Measurements from ENCODE around the gene TCTN3. TPM values are rescaled to one million over a fixed set of nuclear protein-coding genes. Genes with fewer than 3 reads are reported as not detected.

The TCTN3 gene
- total and polyA plus RNA-seq, 2 of the 13 experiments (the other 11 are each of a cell fraction or from before 2014, with no cell fraction given): 53.3 to 60.0 TPM

DNA sequence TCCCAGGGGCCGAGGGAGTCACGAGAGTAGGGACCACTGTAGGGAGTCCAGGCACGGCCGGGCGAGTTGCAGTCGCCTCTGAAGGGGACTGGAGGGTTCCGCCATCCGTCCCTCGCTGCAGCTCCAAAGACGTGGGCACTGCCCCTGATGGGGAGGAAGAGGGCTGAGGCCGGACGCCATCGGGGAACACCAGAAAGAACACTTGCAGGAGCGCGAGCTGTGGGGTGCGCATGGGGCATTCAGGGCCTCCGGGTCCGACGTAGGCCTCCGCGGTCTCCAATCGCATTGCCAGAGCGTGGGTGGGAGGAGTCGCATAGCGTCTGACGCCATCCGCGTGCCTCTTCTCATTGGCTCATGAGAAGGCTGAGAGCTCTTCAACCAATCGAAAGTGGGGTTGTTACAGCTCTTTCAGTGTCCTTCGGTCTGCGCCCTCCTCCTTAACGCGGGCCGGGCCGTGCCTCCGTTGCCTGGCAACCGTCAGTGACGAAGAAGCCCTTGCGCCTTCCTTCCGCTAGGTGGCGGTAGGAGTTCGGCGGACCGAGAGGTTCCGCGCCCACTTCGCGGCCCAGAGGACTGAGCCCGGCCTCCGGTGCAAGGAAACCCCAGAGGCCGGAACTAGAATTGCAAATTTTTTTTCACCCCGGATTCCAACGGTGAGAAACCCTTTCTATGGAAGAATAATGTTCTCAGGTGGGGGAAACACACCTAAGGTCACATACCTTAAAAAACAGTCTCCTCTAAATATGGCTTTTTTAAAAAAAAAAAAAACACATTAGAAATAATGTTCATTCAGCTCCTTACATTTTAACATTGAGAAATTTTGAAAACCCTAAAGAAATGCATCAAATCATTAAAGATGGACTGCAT lies at the start of gene TCTN3 (continued):
- TF ChIP-seq, protein P1, sequence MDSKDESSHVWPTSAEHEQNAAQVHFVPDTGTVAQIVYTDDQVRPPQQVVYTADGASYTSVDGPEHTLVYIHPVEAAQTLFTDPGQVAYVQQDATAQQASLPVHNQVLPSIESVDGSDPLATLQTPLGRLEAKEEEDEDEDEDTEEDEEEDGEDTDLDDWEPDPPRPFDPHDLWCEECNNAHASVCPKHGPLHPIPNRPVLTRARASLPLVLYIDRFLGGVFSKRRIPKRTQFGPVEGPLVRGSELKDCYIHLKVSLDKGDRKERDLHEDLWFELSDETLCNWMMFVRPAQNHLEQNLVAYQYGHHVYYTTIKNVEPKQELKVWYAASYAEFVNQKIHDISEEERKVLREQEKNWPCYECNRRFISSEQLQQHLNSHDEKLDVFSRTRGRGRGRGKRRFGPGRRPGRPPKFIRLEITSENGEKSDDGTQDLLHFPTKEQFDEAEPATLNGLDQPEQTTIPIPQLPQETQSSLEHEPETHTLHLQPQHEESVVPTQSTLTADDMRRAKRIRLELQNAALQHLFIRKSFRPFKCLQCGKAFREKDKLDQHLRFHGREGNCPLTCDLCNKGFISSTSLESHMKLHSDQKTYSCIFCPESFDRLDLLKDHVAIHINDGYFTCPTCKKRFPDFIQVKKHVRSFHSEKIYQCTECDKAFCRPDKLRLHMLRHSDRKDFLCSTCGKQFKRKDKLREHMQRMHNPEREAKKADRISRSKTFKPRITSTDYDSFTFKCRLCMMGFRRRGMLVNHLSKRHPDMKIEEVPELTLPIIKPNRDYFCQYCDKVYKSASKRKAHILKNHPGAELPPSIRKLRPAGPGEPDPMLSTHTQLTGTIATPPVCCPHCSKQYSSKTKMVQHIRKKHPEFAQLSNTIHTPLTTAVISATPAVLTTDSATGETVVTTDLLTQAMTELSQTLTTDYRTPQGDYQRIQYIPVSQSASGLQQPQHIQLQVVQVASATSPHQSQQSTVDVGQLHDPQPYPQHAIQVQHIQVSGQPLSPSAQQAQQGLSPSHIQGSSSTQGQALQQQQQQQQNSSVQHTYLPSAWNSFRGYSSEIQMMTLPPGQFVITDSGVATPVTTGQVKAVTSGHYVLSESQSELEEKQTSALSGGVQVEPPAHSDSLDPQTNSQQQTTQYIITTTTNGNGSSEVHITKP (CRISPR knock-in tag; IDR thresholded peaks at IDR 0.05; ENCODE audit: low read depth): no peak
- TF ChIP-seq PHF20 (CRISPR knock-in tag; IDR thresholded peaks at IDR 0.05) (peak; percentile 75), XRCC5 (optimal IDR thresholded peaks at IDR 0.05; ENCODE audit: low read length) (peak; percentile 96), ZNF7 (CRISPR knock-in tag; IDR thresholded peaks at IDR 0.05) (no peak), ZMYM4 (CRISPR knock-in tag; IDR thresholded peaks at IDR 0.05) (peak; percentile 98), NR2F1 (CRISPR knock-in tag; IDR thresholded peaks at IDR 0.05) (no peak; a peak in 1 of 4 replicates), ZNF20 (CRISPR knock-in tag; IDR thresholded peaks at IDR 0.05) (no peak), NCOR1 (IDR thresholded peaks at IDR 0.05; ENCODE audit: borderline replicate concordance, low read length) (no peak; the same call in 1 of the 2 replicates), THYN1 (CRISPR knock-in tag; IDR thresholded peaks at IDR 0.05; ENCODE audit: borderline replicate concordance, low read depth) (no peak), MTA1 (CRISPR knock-in tag; IDR thresholded peaks at IDR 0.05; ENCODE audit: borderline replicate concordance) (no peak), ZFP37 (CRISPR knock-in tag; IDR thresholded peaks at IDR 0.05; ENCODE audit: borderline replicate concordance) (0 out of 2 replicates have a peak, but pooled peaks have one; percentile 24), FOXM1 (CRISPR knock-in tag; IDR thresholded peaks at IDR 0.05) (no peak), ZNF891 (CRISPR knock-in tag; IDR thresholded peaks at IDR 0.05) (peak; percentile 93), ARNT2 (CRISPR knock-in tag; IDR thresholded peaks at IDR 0.05; ENCODE audit: low read depth) (no peak), ZNF296 (CRISPR knock-in tag; conservative IDR thresholded peaks at IDR 0.05) (no peak), TBL1XR1 (IDR thresholded peaks at IDR 0.05; ENCODE audit: borderline replicate concordance, low read length, partially characterized antibody) (no peak), RFXANK (CRISPR knock-in tag; IDR thresholded peaks at IDR 0.05) (peak; percentile 86; the same call in 1 of the 2 replicates), NR2F6 (IDR thresholded peaks at IDR 0.05) (no peak), NR2F6 (CRISPR knock-in tag; IDR thresholded peaks at IDR 0.05) (no peak), BRD4 (CRISPR knock-in tag; IDR thresholded peaks at IDR 0.05) (no peak), ZNF652 (CRISPR knock-in tag; IDR thresholded peaks at IDR 0.05; ENCODE audit: borderline replicate concordance, low read depth) (no peak), TP53 (CRISPR knock-in tag; conservative IDR thresholded peaks at IDR 0.05) (no peak), ZFP1 (CRISPR knock-in tag; IDR thresholded peaks at IDR 0.05) (no peak; the same call in 1 of the 2 replicates), ZNF780A (CRISPR knock-in tag; IDR thresholded peaks at IDR 0.05) (no peak), HOXD1 (CRISPR knock-in tag; IDR thresholded peaks at IDR 0.05) (no peak), LCORL (IDR thresholded peaks at IDR 0.05) (no peak), LCORL (CRISPR knock-in tag; IDR thresholded peaks at IDR 0.05) (peak; percentile 84), RFX3 (CRISPR knock-in tag; IDR thresholded peaks at IDR 0.05) (peak; percentile 92), NR2F2 (IDR thresholded peaks at IDR 0.05; ENCODE audit: borderline replicate concordance, low read depth) (no peak; the same call in 1 of the 2 replicates)
- TF ChIP-seq, protein P2, sequence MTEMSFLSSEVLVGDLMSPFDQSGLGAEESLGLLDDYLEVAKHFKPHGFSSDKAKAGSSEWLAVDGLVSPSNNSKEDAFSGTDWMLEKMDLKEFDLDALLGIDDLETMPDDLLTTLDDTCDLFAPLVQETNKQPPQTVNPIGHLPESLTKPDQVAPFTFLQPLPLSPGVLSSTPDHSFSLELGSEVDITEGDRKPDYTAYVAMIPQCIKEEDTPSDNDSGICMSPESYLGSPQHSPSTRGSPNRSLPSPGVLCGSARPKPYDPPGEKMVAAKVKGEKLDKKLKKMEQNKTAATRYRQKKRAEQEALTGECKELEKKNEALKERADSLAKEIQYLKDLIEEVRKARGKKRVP (CRISPR knock-in tag; IDR thresholded peaks at IDR 0.05): peak in 1 of 2 experiments; percentile 23; a peak in 1 of 4 replicates

All from HepG2 (cell line).